GM23338 (cell line): ENCODE data around the gene CACNA2D3. TPM values are rescaled to one million over a fixed set of nuclear protein-coding genes. Genes with fewer than 3 reads are reported as not detected.

Experiments used
- ATAC-seq: fragments of 200-7000 bp; cut with Tn5 transposase; 3 replicates; pipeline ENCODE4 v1.9.1; 2020
- DNase-seq: peaks from one replicate; pipeline ENCODE4 v3.0.0-alpha.2; 2015; ENCODE audit warnings: low spot score
- H2AFZ ChIP-seq: fragments of 200-600 bp; sonication (generic); 2 replicates; pipeline ENCODE4 v1.8.0; 2016; ENCODE audit warnings: antibody characterized with exemption, mild to moderate bottlenecking, moderate library complexity
- H3F3A ChIP-seq: fragments of 200-600 bp; sonication (generic); replicated peaks from 2 replicates; pipeline ENCODE4 v1.8.0; 2017; ENCODE audit warnings: antibody characterized with exemption, mixed run types, low read depth
- H3K27ac ChIP-seq: fragments of 200-600 bp; sonication (generic); 2 replicates; pipeline ENCODE4 v1.6.1; 2016; ENCODE audit warnings: low read depth
- H3K27me3 ChIP-seq: fragments of 200-600 bp; sonication (generic); 2 replicates; pipeline ENCODE4 v1.8.0; 2016; ENCODE audit warnings: mild to moderate bottlenecking, mixed run types, moderate library complexity; ENCODE audit not compliant: insufficient read depth
- H3K36me3 ChIP-seq: fragments of 200-600 bp; sonication (generic); 2 replicates; pipeline ENCODE4 v1.8.0; 2016; ENCODE audit warnings: mild to moderate bottlenecking; ENCODE audit not compliant: insufficient read depth
- H3K4me1 ChIP-seq: fragments of 200-600 bp; sonication (generic); 2 replicates; pipeline ENCODE4 v1.8.0; 2016; ENCODE audit warnings: mild to moderate bottlenecking, moderate library complexity; ENCODE audit not compliant: insufficient read depth
- H3K4me2 ChIP-seq: fragments of 200-600 bp; sonication (generic); 2 replicates; pipeline ENCODE4 v1.7.1; 2017; ENCODE audit warnings: mixed run types
- H3K4me3 ChIP-seq: fragments of 200-600 bp; sonication (generic); 2 replicates; pipeline ENCODE4 v1.6.1; 2016; ENCODE audit warnings: mixed run types
- H3K79me2 ChIP-seq: fragments of 200-600 bp; sonication (generic); replicated peaks from 2 replicates; pipeline ENCODE4 v1.8.0; 2017; ENCODE audit warnings: mild to moderate bottlenecking; ENCODE audit not compliant: insufficient read depth
- H3K9me2 ChIP-seq: fragments of 200-600 bp; sonication (generic); 2 replicates; pipeline ENCODE4 v1.8.0; 2017; ENCODE audit not compliant: insufficient read depth
- H4K20me1 ChIP-seq: fragments of 200-600 bp; sonication (generic); replicated peaks from 2 replicates; pipeline ENCODE4 v1.8.0; 2017; ENCODE audit warnings: mild to moderate bottlenecking; ENCODE audit not compliant: insufficient read depth
- H3K27ac Mint-ChIP-seq: 2 replicates; pipeline ENCODE4 v1.8.0; 2020; ENCODE audit warnings: inconsistent platforms, mild to moderate bottlenecking, moderate library complexity, mixed read lengths
- H3K27me3 Mint-ChIP-seq: 3 replicates; pipeline ENCODE4 v1.8.0; 2022; ENCODE audit warnings: low read depth, mild to moderate bottlenecking, moderate library complexity, mixed read lengths, inconsistent platforms; ENCODE audit not compliant: insufficient read depth, poor library complexity
- H3K36me3 Mint-ChIP-seq: 3 replicates; pipeline ENCODE4 v1.8.0; 2021; ENCODE audit warnings: low read depth, mild to moderate bottlenecking, inconsistent platforms, moderate library complexity, mixed read lengths
- H3K4me1 Mint-ChIP-seq: 3 replicates; pipeline ENCODE4 v1.8.0; 2020; ENCODE audit warnings: mild to moderate bottlenecking, inconsistent platforms, mixed read lengths
- H3K4me3 Mint-ChIP-seq: 3 replicates; pipeline ENCODE4 v1.8.0; 2021; ENCODE audit warnings: moderate library complexity, mild to moderate bottlenecking, inconsistent platforms, mixed read lengths
- H3K9me3 Mint-ChIP-seq: 3 replicates; pipeline ENCODE4 v1.8.0; 2020; ENCODE audit warnings: moderate library complexity, mild to moderate bottlenecking, inconsistent platforms, mixed read lengths
- CREB1 ChIP-seq: fragments of 250-450 bp; sonication (Bioruptor Pico); IDR thresholded peaks from 2 replicates; pipeline ENCODE4 v1.5.0; 2020; ENCODE audit warnings: low read depth, mild to moderate bottlenecking, moderate library complexity
- JUNB ChIP-seq: IDR thresholded peaks from one replicate; pipeline ENCODE4 v1.6.1; 2016; ENCODE audit warnings: antibody characterized with exemption; ENCODE audit not compliant: unreplicated experiment
- NANOG ChIP-seq: IDR thresholded peaks from 2 replicates; pipeline ENCODE4 v1.6.1; 2016; ENCODE audit warnings: antibody characterized with exemption, borderline replicate concordance
- STAT1 ChIP-seq: IDR thresholded peaks from one replicate; pipeline ENCODE4 v1.6.1; 2016; ENCODE audit warnings: antibody characterized with exemption; ENCODE audit not compliant: unreplicated experiment
- ZNF331 ChIP-seq: fragments of 250-450 bp; sonication (Bioruptor Pico); IDR thresholded peaks from 2 replicates; pipeline ENCODE4 v1.5.0; 2020; ENCODE audit warnings: low read depth, mild to moderate bottlenecking, moderate library complexity
- polyA plus RNA-seq: library from polyadenylated mRNA; unstranded; fragments of >200 nt; fragmentation: Nextera tagmentation; extraction: Ambion mirVana; gene quantifications from 2 replicates; pipeline ENCODE4 v1.2.1, GENCODE V29; 2016
- total RNA-seq: library from RNA; depleted of rRNA; stranded (reverse); fragments of >200 nt; shearing (Covaris generic); gene quantifications from 2 replicates; pipeline ENCODE4 v1.2.3, GENCODE V29; 2014
- TF ChIP-seq, protein P1 (sequence below), 2 experiments: fragments of 200-600 bp in 1 of 2; sonication (generic) in 1 of 2; conservative IDR thresholded peaks; 2 replicates each; pipeline versions ENCODE4 v1.5.1 to v1.6.1; 2016 to 2017; ENCODE audit warnings: antibody characterized with exemption in 2 of 2, low read depth in 2 of 2, mild to moderate bottlenecking in 2 of 2, moderate library complexity in 1 of 2
- TF ChIP-seq, protein P2 (sequence below): fragments of 250-450 bp; sonication (Bioruptor Pico); IDR thresholded peaks from 2 replicates; pipeline ENCODE4 v1.5.0; 2020; ENCODE audit warnings: mild to moderate bottlenecking, moderate library complexity
- TF ChIP-seq, protein P3 (sequence below): IDR thresholded peaks from 2 replicates; pipeline ENCODE4 v1.6.1; 2016; ENCODE audit warnings: antibody characterized with exemption

The CACNA2D3 gene
- total and polyA plus RNA-seq, 2 experiments from 2014 or later = 2.2 to 2.3 TPM

DNA sequence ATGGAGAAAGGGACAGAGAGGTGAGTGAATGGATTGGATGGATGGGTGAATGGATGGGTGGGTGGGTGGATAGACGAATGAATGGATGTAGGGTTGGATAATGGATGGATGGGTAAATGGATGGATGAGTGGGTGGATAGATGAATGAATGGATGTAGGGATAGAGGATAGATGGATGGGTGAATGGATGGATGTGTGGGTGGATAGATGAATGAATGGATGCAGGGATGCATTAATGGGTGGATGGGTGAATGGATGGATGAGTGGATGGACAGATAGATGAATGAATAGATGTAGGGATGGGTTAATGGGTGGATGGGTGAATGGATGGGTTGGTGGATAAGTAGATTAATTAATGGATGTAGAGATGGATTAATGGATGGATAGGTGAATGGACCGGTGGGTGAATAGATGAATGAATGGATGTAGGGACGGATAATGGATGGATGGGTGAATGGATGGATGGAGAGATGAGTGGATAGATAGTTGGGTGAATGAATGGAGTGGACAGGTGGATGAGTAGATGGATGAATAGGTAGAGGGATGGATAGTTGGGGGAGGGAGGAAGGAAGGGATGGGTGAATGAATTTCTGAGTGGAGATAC lies 28.6 kb downstream of the CACNA2D3 start (continued):
- TF ChIP-seq, protein P1, sequence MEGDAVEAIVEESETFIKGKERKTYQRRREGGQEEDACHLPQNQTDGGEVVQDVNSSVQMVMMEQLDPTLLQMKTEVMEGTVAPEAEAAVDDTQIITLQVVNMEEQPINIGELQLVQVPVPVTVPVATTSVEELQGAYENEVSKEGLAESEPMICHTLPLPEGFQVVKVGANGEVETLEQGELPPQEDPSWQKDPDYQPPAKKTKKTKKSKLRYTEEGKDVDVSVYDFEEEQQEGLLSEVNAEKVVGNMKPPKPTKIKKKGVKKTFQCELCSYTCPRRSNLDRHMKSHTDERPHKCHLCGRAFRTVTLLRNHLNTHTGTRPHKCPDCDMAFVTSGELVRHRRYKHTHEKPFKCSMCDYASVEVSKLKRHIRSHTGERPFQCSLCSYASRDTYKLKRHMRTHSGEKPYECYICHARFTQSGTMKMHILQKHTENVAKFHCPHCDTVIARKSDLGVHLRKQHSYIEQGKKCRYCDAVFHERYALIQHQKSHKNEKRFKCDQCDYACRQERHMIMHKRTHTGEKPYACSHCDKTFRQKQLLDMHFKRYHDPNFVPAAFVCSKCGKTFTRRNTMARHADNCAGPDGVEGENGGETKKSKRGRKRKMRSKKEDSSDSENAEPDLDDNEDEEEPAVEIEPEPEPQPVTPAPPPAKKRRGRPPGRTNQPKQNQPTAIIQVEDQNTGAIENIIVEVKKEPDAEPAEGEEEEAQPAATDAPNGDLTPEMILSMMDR (conservative IDR thresholded peaks at IDR 0.05; ENCODE audit: low read depth in 2 of 2) = no peak

DNA sequence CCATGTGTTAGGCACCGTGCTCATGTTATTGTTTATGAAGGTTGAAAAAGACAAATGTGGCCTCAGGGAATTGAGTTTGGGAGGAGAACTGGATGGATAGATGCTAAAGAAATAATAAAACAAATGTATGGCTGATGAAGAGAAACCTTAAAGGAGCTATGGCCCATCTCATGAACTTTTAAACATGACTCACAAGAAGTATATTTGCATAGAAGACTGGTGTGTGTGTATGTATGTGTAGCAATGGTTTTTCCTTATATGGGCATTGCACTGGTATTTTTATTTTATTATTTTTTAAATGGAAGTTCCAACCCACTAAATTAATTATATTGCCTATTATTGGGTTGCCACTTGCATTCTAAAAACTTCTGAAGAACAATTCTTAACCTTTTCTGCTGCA lies 31.1 kb downstream of the CACNA2D3 start:
- Histone ChIP-seq H3K4me3 (no peak overlapping the region), H2AFZ (no peak overlapping the region), H3K36me3 (no peaks in the 10 kb centered on the region), H4K20me1 (no peaks in the 10 kb centered on the region), H3K27ac (no peak overlapping the region), H3K27me3 (no peaks in the 10 kb centered on the region), H3K4me2 (no peak overlapping the region), H3K9me2 (peaks cover 14% of the 10 kb centered on the region; the same call in 1 of the 2 replicates), H3F3A (no peaks in the 10 kb centered on the region), H3K79me2 (no peaks in the 10 kb centered on the region), H3K4me1 (peaks cover 5% of the 10 kb centered on the region)
- H3K27ac Mint-ChIP-seq = no peak overlapping the region
- peaks cover 2% of the 10 kb centered on the region for H3K27me3 Mint-ChIP-seq
- H3K9me3 Mint-ChIP-seq = no peaks in the 10 kb centered on the region
- TF ChIP-seq ZNF331 (no peak), CREB1 (CRISPR knock-in tag) (no peak), JUNB (no peak), NANOG (no peak), STAT1 (no peak)
- TF ChIP-seq, protein P1 (conservative IDR thresholded peaks at IDR 0.05; ENCODE audit: low read depth in 2 of 2) = no peak
- TF ChIP-seq, protein P2, sequence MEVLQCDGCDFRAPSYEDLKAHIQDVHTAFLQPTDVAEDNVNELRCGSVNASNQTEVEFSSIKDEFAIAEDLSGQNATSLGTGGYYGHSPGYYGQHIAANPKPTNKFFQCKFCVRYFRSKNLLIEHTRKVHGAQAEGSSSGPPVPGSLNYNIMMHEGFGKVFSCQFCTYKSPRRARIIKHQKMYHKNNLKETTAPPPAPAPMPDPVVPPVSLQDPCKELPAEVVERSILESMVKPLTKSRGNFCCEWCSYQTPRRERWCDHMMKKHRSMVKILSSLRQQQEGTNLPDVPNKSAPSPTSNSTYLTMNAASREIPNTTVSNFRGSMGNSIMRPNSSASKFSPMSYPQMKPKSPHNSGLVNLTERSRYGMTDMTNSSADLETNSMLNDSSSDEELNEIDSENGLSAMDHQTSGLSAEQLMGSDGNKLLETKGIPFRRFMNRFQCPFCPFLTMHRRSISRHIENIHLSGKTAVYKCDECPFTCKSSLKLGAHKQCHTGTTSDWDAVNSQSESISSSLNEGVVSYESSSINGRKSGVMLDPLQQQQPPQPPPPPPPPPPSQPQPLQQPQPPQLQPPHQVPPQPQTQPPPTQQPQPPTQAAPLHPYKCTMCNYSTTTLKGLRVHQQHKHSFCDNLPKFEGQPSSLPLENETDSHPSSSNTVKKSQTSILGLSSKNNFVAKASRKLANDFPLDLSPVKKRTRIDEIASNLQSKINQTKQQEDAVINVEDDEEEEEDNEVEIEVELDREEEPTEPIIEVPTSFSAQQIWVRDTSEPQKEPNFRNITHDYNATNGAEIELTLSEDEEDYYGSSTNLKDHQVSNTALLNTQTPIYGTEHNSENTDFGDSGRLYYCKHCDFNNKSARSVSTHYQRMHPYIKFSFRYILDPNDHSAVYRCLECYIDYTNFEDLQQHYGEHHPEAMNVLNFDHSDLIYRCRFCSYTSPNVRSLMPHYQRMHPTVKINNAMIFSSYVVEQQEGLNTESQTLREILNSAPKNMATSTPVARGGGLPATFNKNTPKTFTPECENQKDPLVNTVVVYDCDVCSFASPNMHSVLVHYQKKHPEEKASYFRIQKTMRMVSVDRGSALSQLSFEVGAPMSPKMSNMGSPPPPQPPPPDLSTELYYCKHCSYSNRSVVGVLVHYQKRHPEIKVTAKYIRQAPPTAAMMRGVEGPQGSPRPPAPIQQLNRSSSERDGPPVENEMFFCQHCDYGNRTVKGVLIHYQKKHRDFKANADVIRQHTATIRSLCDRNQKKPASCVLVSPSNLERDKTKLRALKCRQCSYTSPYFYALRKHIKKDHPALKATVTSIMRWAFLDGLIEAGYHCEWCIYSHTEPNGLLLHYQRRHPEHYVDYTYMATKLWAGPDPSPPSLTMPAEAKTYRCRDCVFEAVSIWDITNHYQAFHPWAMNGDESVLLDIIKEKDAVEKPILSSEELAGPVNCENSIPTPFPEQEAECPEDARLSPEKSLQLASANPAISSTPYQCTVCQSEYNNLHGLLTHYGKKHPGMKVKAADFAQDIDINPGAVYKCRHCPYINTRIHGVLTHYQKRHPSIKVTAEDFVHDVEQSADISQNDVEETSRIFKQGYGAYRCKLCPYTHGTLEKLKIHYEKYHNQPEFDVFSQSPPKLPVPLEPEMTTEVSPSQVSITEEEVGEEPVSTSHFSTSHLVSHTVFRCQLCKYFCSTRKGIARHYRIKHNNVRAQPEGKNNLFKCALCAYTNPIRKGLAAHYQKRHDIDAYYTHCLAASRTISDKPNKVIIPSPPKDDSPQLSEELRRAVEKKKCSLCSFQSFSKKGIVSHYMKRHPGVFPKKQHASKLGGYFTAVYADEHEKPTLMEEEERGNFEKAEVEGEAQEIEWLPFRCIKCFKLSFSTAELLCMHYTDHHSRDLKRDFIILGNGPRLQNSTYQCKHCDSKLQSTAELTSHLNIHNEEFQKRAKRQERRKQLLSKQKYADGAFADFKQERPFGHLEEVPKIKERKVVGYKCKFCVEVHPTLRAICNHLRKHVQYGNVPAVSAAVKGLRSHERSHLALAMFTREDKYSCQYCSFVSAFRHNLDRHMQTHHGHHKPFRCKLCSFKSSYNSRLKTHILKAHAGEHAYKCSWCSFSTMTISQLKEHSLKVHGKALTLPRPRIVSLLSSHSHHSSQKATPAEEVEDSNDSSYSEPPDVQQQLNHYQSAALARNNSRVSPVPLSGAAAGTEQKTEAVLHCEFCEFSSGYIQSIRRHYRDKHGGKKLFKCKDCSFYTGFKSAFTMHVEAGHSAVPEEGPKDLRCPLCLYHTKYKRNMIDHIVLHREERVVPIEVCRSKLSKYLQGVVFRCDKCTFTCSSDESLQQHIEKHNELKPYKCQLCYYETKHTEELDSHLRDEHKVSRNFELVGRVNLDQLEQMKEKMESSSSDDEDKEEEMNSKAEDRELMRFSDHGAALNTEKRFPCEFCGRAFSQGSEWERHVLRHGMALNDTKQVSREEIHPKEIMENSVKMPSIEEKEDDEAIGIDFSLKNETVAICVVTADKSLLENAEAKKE (CRISPR knock-in tag) = no peak
- TF ChIP-seq, protein P3, sequence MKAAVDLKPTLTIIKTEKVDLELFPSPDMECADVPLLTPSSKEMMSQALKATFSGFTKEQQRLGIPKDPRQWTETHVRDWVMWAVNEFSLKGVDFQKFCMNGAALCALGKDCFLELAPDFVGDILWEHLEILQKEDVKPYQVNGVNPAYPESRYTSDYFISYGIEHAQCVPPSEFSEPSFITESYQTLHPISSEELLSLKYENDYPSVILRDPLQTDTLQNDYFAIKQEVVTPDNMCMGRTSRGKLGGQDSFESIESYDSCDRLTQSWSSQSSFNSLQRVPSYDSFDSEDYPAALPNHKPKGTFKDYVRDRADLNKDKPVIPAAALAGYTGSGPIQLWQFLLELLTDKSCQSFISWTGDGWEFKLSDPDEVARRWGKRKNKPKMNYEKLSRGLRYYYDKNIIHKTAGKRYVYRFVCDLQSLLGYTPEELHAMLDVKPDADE = no peak
- H3K36me3 Mint-ChIP-seq = no peaks in the 10 kb centered on the region
- H3K4me1 Mint-ChIP-seq = peaks cover 8% of the 10 kb centered on the region; the same call in 2 of the 3 replicates
- ATAC-seq = no peak
- no peak overlapping the region for H3K4me3 Mint-ChIP-seq
- DNase-seq = no peak
